KG1 (cell line): ENCODE measurements around the gene TMEM163.
"Not testable (repeated sequence)": the region's sequence is repeated elsewhere in the genome, so short reads cannot be mapped to it uniquely, and the experiment has no call there.

Experiments
- DNase-seq: peaks from one replicate; lab custom pipeline; 2025; lab: John Stamatoyannopoulos, UW

TMEM163 gene

DNA sequence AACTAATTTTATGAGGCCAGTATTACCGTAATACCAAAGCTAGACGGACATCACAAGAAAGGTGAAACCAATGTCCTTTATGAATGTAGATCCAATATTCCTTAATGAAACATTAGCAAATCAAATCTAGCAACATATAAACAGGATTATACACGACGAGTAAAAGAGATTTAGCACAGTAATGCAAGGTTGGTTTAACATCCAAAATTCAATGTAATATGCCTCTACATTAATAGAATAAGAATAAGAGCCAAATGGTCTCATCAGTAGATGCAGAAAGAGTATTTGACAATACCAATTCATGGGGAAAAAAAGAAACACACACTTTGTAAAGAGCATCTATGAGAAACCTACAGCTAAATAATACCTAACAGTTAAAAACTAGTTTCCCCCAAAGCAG lies 99.5 kb downstream of the TMEM163 start:
- no peak for DNase-seq

DNA sequence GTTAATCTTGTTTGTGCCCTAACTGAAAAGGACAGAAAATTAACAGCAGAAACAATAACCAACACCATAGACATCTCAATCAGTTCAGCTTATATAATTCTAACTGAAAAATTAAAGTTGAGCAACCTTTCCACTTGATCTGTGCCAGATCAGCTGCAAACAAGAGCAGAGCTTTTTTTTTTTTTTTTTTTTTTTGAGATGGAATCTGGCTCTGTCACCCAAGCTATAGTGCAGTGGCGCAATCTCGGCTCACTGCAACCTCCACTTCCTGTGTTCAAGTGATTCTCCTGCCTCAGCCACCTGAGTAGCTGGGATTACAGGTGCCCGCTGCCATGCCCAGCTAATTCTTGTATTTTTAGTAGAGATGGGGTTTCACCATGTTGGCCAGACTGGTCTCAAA lies 103.3 kb downstream of the TMEM163 start:
- DNase-seq: not testable (repeated sequence)

DNA sequence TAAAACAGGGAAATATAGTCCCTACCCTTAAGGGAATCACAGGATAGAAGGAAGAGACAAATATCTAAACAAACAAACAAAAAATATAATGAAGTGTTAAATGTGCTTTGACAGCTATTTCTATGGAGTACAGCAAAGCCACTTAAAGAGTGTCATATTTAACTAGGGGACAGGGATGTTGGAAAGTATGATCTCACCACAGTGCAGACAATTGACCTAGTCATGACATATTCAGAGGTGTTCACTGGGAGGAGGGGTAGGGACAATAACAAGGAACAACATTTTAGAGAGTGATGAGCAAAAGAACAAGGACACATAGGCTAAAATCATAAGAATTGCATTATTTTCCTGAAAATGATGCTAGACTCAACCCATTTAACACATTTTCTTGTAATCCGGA lies 107.5 kb downstream of the TMEM163 start:
- no peak for DNase-seq

DNA sequence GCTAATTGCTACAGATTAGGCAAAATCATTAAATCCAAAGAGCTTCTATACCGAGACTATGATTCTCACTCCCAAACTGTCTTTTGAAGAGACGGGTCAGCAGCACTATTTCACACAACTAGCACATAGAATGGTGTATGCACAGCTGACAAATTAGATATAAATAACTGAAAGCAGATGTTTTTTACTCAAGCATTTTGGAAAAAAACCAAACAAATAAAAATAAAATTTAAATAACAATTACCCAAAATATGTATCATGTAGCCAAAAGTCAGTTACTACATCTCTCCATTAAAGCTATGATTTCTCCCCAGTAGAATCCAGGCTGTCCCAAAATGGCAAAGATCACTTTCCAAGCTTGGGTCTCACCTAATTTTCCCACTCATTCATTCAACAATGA lies 107.9 kb downstream of the TMEM163 start:
- DNase-seq: no peak

DNA sequence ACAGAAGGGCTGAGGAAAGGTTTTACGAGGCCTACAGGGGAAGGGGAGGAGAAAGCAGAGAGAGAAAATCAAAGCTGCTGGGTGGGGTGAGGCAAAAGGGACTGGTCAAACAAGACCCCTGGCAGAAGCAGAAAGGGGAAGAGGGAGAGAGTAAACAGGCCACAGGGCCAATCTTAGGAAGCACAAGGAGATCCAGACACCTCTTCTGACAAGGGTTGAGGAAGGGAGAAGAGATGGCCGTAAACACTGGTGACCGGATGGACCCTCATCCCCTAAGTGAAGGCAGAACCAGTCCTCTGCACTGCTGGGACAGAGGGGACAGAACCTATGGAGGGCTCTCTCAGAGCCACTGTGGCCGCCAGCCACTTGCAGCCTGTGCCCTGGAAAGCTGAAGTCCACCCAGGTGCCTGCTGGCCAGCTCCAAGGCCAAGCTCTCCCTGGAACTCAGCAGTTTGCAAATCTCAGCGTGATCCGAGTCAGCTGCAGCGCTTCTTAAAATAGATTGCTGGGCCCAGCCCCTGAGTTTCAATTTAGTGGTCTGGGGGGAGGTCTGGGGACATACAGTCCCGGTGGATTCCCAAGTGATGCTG lies 108.8 kb downstream of the TMEM163 start:
- DNase-seq: no peak

DNA sequence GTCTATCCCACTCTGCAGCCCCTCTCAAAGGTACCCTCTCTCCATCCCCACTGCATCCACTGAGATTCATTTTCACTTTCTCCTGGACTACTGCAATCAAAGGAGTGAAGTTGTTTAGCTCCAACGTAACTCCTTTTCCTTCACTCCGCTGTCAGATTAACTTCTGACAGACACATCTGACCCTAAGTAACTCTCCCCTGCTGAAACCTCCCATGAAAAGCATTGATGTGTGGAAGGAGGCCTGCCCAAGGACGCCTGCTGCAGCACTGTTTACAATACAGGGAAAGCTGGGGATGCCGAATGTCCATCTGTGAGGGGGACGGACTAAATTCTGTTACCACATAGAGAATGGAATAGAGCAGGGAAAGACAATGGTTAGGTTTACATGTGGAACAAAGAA lies 114.8 kb downstream of the TMEM163 start:
- no peak for DNase-seq

DNA sequence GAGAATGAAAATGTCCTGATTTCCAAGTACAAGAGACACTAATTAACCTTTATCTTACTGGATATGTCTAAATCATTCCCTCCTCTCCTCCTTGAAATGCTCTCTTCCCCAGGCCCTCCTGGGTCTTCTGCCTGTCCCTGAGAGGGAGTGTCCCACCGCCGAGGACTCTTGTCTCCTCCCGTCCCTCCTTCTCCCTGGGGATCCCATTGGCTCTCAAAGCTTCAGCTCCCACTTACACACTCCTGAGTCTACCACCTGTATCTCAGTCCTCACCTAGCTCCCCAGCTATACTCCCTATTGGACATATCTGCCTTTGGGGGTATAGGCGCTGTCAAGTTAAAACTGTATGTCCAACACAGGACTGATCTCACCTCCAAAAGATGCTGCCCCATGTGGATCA lies 116.1 kb downstream of the TMEM163 start:
- DNase-seq: no peak

DNA sequence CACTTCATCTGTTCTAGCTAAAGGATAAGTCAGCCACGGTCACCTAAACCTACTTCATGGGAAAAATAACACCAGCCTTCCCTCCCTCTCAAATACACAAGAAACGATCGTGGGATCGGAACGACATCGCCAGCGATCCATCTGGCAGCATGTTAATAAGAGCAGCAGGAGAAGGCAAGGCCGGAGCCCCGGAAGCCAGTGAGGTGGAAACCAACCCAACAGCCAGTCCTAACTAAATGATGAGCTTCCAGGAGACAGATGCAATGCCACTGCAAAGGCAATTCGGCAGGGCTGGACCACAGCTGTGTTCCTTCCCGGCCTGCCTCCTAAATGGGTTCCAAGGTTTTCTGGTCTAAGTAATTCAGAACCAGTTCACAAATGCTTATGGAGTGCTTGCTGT lies 117.5 kb downstream of the TMEM163 start:
- DNase-seq: no peak

DNA sequence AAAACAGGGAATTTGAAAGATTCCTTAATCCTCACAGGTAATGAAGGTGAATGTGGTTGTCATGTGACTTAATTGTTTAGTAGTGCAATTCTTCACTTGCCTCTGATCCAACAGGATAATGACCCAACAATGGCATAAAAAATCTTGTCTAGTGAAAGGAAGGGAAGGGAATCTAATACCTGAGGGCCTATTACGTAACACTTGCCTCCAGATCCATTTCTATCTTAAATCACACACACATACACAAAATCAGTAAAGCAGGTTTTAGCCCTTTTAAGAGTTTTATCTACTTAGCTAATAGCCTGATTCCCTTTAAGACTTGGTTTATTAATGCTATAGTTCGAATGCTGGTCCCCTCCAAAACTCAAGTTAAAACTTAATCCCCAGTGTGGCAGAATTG lies 118.6 kb downstream of the TMEM163 start:
- DNase-seq: no peak

DNA sequence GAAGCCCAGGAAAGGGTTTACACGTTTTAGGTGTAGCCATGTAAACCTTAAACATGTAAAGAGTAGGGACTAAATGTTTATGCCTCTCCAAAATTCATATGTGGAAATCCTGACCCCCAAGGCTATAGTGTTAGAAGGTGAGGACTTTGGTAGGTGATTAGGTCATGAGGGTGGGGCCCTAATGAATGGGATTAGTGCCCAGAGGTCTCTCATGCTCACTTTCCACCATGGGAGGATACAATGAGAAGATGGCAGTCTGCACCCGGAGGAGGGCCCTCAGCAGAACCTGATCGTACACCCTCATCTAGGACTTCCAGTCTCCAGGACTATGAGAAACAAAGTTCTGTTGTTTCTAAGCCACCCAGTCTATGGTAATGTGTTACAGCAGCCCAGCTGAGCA lies 119.6 kb downstream of the TMEM163 start:
- no peak for DNase-seq

DNA sequence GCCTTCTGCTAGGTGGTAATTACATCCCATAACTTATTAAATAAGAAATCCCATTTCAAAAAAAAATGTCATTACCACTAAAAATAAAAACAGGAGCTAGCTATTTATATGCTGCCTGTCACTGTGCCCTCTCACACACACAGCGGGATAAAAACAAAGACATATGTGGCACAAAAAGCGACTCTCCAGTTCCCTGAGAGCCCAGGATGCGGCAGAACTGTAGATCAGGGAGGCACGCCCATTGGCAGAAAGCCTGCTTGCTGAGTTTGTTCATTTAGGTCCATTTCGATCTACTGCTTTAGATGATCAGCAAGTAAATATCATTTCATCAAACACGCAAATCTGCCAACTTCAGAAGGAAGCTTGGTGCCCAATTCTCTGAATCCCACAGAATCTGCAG lies 124.4 kb downstream of the TMEM163 start:
- no peak for DNase-seq

DNA sequence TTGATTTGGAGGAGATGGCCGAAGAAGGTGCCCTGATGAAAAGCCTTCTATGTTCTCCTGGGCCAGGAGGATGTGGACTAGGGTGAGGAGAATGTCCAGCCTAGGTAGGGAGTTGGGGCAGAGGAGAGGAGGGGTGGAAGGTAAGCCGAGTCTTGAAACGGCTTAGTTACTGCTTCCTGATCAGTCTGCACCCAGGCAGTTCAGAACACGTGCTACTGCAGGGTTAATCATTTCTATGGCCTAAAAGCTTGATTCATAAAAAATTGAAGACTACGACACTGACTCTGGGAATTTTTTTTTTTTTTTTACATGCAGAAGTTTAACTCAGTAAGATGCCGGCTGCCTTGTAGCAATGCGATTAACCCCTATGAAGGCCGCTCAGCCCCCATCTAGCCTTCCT lies 125.3 kb downstream of the TMEM163 start:
- no peak for DNase-seq

DNA sequence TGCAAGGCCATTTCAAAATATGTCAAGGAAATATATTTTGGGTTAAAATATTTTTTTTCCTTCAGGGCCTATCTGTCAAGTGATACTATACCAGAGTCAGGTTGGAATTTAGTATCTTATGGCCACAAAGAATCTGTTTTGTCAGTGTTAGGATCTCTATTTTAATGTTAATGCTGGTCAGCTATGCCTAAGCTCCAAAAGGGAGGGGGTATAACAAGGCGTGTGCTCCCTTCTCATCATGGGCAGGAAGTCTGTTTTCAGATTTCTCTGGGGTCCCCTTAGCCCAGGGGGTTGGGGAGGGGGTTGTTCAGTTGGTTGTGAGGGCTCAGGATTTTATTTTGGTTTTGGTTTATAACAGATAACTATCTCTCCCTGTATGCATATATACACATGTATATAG lies 126.4 kb downstream of the TMEM163 start:
- DNase-seq: no peak

DNA sequence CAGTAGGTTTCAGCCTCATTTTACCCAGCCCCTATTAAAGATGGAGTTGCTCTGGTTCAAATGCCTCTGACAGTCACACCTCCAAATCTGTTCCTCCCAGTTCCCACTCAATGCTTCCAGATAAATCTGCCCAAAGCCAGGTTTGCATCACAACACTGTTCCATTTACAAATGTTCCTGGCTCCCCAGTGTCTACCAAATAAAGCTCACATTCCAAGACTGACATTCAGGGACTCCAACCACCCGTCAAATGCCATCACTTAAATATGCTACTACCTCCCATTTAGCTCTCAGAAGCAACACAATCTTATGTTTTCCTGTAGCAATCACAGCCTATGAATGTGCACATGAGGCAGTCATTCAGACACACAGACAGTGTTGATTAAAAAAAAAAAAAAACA lies 127.3 kb downstream of the TMEM163 start:
- no peak for DNase-seq

DNA sequence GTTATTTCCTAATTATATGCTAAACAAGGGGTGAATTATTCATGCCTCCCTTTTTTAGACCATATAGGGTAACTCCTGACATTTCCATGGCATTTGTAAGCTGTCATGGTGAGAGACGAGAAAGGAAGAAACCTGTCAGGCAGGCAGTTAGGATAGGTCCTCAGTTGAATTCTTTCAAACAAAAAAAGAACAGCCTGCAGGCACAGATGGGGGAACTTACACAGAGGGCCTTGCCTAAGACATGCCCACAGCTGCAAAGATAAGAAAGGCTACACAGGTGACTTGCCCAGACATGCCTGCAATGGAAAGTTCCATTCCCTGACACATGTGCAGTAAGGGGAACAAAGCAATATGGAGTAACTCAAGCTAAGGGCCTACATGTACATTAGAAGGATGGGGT lies 128.1 kb downstream of the TMEM163 start:
- no peak for DNase-seq

DNA sequence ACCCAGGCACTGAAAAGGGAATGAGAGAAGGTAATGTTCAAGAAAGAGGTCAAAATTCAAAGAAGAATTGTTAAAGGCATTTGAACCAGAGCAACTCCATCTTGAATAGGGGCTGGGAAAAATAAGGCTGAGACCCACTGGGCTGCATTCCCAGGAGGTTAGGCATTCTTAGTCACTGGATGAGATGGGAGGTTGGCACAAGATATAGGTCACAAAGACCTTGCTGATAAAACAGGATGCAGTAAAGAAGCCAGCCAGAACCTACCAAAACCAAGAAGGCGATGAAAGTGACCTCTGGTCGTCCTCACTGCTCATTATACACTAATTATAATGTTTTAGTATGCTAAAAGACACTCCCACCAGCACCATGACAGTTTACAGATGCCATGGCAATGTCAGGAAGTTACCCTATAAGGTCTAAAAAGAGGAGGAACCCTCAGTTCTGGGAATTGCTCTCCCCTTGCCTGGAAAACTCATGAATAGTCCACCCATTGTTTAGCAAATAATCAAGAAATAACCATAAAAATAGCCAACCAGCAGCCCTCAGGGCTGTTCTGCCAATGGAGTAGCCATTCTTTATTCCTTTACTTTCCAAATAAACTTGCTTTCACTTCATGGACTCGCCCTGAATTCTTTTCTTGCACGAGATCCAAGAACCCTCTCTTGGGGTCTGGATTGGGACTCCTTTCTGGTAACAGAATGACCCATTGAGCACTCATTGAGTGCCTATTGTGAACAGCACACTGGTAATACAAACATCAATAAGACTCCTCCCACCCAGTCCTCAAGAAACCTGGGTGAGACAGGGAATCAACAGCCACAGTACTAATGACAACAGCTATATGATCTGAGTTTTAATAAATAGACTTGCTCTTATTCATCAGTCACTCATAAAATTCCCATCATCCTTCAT lies 129.4 kb downstream of the TMEM163 start:
- DNase-seq: not testable (repeated sequence)

DNA sequence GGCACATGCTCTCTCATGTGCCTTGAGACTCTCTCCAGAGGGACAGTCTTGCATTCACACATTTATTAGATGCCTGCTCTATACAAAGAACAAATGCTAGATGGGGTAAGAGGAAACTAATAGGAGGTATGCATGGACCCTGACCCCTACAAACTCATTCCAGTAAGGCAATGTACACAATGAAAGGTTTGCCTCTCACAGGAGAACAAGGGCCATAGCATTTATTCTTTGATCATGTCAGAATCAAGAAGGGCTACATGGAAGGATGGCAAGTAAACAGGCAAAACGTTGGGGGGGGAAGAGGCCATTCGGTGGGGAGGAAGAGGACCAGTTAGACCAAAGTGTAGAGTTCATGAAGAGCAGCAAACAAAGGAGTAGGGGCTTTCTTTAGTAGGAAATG lies 130.2 kb downstream of the TMEM163 start:
- no peak for DNase-seq

DNA sequence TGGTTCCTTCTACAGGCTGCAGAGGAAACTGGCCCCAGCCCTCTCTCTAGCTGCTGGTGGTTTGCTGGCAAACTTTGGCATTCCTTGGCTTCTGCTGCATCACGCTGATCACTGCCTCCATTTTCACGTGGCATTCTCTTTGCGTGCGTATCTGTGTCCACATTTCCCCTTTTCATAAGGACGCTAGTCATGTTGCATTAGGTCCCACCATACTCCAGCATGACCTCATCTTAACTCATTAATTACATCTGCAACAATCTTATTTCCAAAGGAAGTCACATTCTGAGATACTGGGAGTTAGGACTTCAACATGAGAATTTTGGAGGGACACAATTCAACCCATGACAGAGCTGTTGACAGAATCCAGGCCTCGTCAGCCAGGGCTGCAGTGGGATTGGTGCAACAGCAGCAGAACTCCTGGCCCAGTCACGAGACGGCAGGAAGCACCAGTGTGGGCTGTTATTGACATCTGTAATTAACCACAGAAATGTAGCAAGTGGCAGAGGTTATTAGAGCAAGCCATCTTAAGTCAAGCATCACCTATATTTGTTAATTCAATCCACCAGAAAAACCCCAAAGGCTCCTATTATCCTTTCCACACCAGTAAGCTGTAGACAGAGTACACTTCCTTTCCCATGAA lies 132.4 kb downstream of the TMEM163 start:
- DNase-seq: no peak

DNA sequence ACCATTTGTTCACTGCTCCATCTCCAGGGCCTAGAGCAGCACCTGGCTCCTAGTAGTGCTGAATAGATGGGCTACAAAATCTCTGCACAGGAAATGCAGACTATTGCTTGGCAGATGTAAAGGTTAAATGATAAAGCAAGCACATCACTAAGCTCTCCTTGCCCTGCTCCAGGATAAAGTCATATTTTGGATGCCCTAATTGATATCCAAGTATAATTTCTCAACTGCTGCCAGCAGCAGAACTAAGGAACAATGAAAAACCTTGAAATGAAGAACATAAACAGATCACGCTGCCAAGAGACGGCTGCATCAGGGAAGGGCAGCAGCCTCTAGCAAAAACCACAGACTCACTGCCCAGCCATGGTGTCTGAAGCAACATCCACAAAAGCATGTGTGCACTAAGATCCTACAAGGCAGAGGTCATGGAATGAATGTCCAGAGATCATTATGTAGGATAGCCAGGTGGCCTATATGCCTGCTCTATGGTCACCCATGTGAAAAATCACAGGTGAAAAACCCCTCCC lies 134.7 kb downstream of the TMEM163 start:
- no peak for DNase-seq

DNA sequence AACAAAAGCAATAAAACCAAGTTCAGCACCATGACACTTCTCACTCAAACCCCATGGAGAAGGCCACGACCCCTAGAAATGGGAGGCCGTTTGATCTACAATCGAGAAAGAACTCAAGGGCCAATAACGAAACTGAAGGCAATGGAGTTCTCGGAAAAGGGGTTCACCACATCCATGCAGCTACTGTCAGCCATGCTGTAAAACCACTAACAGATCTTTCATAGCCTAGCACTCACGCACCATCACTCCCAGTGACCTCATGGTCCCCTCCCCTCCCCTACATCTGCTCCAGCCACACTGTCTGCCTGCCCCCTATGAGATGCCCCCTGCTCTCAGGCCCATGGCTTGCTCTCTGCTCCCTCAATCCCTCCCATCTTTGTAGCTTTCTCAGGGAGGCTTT lies 135.3 kb downstream of the TMEM163 start:
- no peak for DNase-seq

DNA sequence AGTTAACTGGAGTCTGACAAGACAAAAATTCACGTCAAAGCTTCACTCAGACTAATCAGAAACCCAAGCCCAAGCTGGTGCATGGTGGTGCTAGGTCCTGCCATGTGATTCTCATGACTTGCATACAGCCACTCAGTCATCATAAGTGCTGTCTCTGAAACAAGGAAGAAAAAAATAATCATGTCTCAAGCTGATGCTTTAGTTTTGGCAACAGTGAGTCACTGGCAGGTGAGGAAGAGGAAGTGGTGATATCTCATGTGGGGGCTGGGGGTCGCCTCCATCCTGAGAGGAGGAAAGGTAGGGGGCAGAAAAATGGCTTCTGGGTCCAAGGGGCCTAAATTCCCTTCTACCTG lies 136.3 kb downstream of the TMEM163 start:
- no peak for DNase-seq

DNA sequence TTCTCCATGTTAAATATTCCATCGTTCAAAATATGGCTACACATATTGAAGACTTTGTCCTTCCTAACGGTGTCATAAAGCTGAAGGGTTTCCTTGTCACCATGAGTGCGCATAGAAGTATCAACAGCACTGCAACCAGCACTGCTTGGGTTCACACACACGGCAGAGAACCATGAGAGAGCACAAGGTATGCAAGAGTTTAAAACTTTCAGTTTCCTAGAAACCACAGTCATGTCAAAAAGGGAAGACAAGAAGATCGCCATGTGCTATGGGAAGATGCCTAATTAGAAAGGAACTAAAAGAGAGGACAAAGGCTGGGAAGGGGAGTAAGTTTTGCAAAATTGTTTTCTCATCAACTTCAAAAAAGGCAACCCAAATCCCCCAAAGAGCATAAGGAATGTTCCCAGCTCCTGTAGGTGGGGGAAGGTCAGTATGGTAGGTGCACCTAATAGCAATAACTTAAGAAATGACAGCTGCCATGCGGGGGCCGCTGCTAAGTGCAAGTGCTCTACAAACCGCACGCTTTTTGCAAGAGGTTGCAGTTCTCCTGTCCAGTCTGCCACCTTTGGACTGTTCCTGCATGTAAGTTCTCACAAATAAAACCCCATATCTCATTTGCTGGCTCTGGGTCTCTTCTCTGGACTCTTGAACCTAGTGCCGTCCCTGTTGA lies 136.8 kb downstream of the TMEM163 start:
- no peak for DNase-seq

DNA sequence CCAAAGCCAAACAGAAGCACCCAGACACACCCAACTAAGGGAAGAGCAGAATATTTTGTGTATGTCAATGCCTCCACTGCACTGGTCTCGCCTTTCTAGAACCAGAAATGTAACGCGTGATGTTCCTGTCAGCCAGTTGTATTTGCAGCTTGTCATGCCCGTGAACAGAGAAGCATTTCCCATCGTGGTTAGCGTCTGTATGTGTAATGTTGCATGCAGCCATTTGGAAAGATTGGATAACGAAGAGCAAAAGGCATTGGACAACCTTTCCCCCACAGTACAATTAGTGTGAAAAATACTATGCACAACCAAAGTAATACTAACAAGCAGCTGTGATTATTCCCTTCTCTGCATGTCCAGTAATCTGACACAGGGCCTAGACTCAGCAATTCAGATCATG lies 140.5 kb downstream of the TMEM163 start:
- no peak for DNase-seq
